Psoas muscle (tissue), 8 donors: ENCODE measurements around the gene LRRC30. TPM values are rescaled to one million over a fixed set of nuclear protein-coding genes. Genes with fewer than 3 reads are reported as not detected.
A peak's percentile ranks its signal among the peaks of the same experiment; 100 is the strongest.

Experiments used
- ATAC-seq, 4 donors: fragments of 200-7000 bp; cut with Tn5 transposase; one replicate each; pipeline ENCODE4 v1.9.1; 2020; ENCODE audit warnings: moderate library complexity in 3 of 4, mild to moderate bottlenecking in 2 of 4
- DNase-seq, 2 donors: peaks; one replicate each; pipeline ENCODE4 v3.0.0-alpha.2; 2020
- H3K27ac ChIP-seq: fragments of 200-600 bp; one replicate; pipeline ENCODE4 v1.8.0; 2022
- H3K27me3 ChIP-seq, 3 donors: fragments of 200-600 bp in 1 of 3; one replicate each; pipeline versions ENCODE4 v1.6.1 to v1.8.0; 2013 to 2022; ENCODE audit warnings: low read length in 2 of 3, mild to moderate bottlenecking in 2 of 3, moderate library complexity in 1 of 3; ENCODE audit not compliant: insufficient read depth in 3 of 3
- H3K36me3 ChIP-seq, 2 donors: fragments of 200-600 bp in 1 of 2; one replicate each; pipeline versions ENCODE4 v1.6.1 to v1.8.0; 2013 to 2022; ENCODE audit warnings: low read depth in 1 of 2, mild to moderate bottlenecking in 1 of 2, moderate library complexity in 1 of 2; ENCODE audit not compliant: insufficient read depth in 1 of 2
- H3K4me1 ChIP-seq: fragments of 200-600 bp; one replicate; pipeline ENCODE4 v1.8.0; 2022
- H3K4me3 ChIP-seq: fragments of 200-600 bp; one replicate; pipeline ENCODE4 v1.8.0; 2022; ENCODE audit warnings: mild to moderate bottlenecking
- H3K9me3 ChIP-seq: fragments of 200-600 bp; one replicate; pipeline ENCODE4 v1.8.0; 2022
- CTCF ChIP-seq: fragments of 200-600 bp; IDR thresholded peaks from one replicate; pipeline ENCODE4 v1.8.0; 2022; ENCODE audit warnings: antibody characterized with exemption
- WGBS, 3 donors: extraction: QIAGEN DNeasy Blood & Tissue Kit; methylation state at CpG; one replicate each; pipeline versions ENCODE4 v1.1.6 to v1.1.7; 2013; 5-methylcytosine and 5-hydroxymethylcytosine counted together
- intact Hi-C, 2 donors: fragments of 100-400 bp; cut with DNase I; formaldehyde crosslinking; loops; one replicate each; pipeline versions ENCODE4 v1.11.0 to v1.14.2; 2022
- polyA plus RNA-seq, 3 donors: library from polyadenylated mRNA; stranded (reverse); fragments of 200-250 nt; gene quantifications; one replicate each; pipeline ENCODE4 v1.2.3, GENCODE V29; 2013
- total RNA-seq, 4 donors: library from RNA; stranded (reverse); fragmentation: NEBNext Ultra II Directional in 2 of 4; extraction: Animal tissue kit (Norgen Biotek cat#: 25700) in 2 of 4; gene quantifications; one replicate each; pipeline versions ENCODE4 v1.2.1 to v1.2.4, GENCODE V29; 2021 to 2023
- donor health status: healthy with polysubstance abuse.
- donor health status: DM: no; HTN: no; CAD: no; lungs with moderate emphysema.
- donor health status: Bipolar disorder and iron deficiency.
- donor health status: healthy.
- donor health status: DM: yes; HTN: yes; CAD: no.
- donor health status: DM: no; HTN: no; CAD: no.
- donor health status: DM: no; HTN: no; CAD: no.
- donor health status: DM: yes; HTN: yes; CAD: no.

The LRRC30 gene
- total and polyA plus RNA-seq, 7 donors, result 1.4 to 21.7 (median 6.9) TPM; not detected in 1

GRCh38 chr18:7221424-7222155 lies 9.3 kb upstream of the LRRC30 start:
- Histone ChIP-seq H3K36me3 (no peaks in the 10 kb centered on the region), H3K4me1 (peaks cover 9% of the 10 kb centered on the region), H3K27ac (no peak overlapping the region), H3K27me3 (no peaks in the 10 kb centered on the region), H3K9me3 (no peaks in the 10 kb centered on the region), H3K4me3 (no peak overlapping the region)
- peak; percentile 81 for TF ChIP-seq CTCF
- peak; percentile 86 to 99 (median 96) for ATAC-seq
- 36 to 59% (median 48%) methylated on average over 5 of the region's 5 CpGs for WGBS, 3 donors
- intact Hi-C loops, result loop anchor here (5.0 to 10.0 kb wide), 4 partner anchors 36 to 346 kb away; partner anchors contain the start of gene PTPRM (in 2 of the 2)
- DNase-seq, result peak in 1 of 2 donors; percentile 55

- 82 to 92% (median 90%) methylated on average over 3 of the region's 3 CpGs for WGBS, 3 donors
- TF ChIP-seq CTCF, result no peak
- Histone ChIP-seq H3K36me3 (no peaks in the 10 kb centered on the region), H3K4me3 (no peak overlapping the region), H3K9me3 (no peaks in the 10 kb centered on the region), H3K27ac (no peak overlapping the region), H3K27me3 (no peaks in the 10 kb centered on the region), H3K4me1 (peaks cover 12% of the 10 kb centered on the region)
- ATAC-seq, result no peak
- intact Hi-C loops, result loop anchor here (5.0 to 10.0 kb wide), 4 partner anchors 33 to 343 kb away; partner anchors contain the start of gene PTPRM (in 2 of the 2)
- DNase-seq, result no peak
Measured at GRCh38 chr18:7224198-7224597, 6.7 kb upstream of the LRRC30 start.

GRCh38 chr18:7232218-7232617 lies 1.3 kb downstream of the LRRC30 start:
- Histone ChIP-seq H3K4me3 (peak overlapping the region; percentile 77), H3K36me3 (no peaks in the 10 kb centered on the region), H3K9me3 (no peaks in the 10 kb centered on the region), H3K4me1 (peaks cover 34% of the 10 kb centered on the region), H3K27me3 (no peaks in the 10 kb centered on the region), H3K27ac (peak overlapping the region; percentile 96)
- no peak for TF ChIP-seq CTCF
- intact Hi-C loops, result no loop called here
- 36 to 59% (median 42%) methylated on average over 3 of the region's 3 CpGs for WGBS, 3 donors
- DNase-seq, result no peak
- ATAC-seq, result no peak

- H3K4me3 ChIP-seq, result peak overlapping the region; percentile 77
- TF ChIP-seq CTCF, result no peak
- intact Hi-C loops, result no loop called here
- no peak for DNase-seq
- H3K36me3 ChIP-seq, result no peaks in the 10 kb centered on the region
- H3K9me3 ChIP-seq, result no peaks in the 10 kb centered on the region
- no peaks in the 10 kb centered on the region for H3K27me3 ChIP-seq
- peak overlapping the region; percentile 96 for H3K27ac ChIP-seq
- WGBS, 3 donors, result 20 to 36% (median 30%) methylated on average over 8 of the region's 8 CpGs
- peaks cover 43% of the 10 kb centered on the region for H3K4me1 ChIP-seq
- ATAC-seq, result peak; percentile 42 to 57 (median 48)
Measured at GRCh38 chr18:7233134-7233810, 2.4 kb downstream of the LRRC30 start.
